HCT116 (cell line): ENCODE measurements around the gene LAD1. TPM values are rescaled to one million over a fixed set of nuclear protein-coding genes. Genes with fewer than 3 reads are reported as not detected.

Experiments
- ATAC-seq: fragments of 200-7000 bp; cut with Tn5 transposase; 2 replicates; pipeline ENCODE4 v1.9.1; 2020; ENCODE audit warnings: mild to moderate bottlenecking, moderate library complexity
- BruUV-seq: library from RNA; stranded (reverse); fragments of 400-500 nt; replicated peaks from 2 replicates; lab custom pipeline; 2021; lab: Mats Ljungman, UMichigan
- CTCF ChIA-PET: fragments of 300-600 bp; sonication (Branson Sonifier 250); formaldehyde crosslinking; loops from one replicate; lab custom pipeline; 2021; ENCODE audit warnings: antibody characterized with exemption; lab: Charles Lee
- POLR2A ChIA-PET: fragments of 300-600, 350-600 bp; sonication (Branson Sonifier 250); formaldehyde crosslinking; loops from one replicate; lab custom pipeline; 2021; ENCODE audit warnings: antibody characterized with exemption; lab: Charles Lee
- RAD21 ChIA-PET, 2 experiments: fragments of 300-600 bp; sonication (Branson Sonifier 250); formaldehyde crosslinking; loops; one replicate each; lab custom pipeline; 2023; ENCODE audit warnings: low total read pairs in 2 of 2; ENCODE audit not compliant: uncharacterized antibody in 2 of 2, unreplicated experiment in 2 of 2, low non-redundant PET in 1 of 2; lab: Charles Lee
- DNase-seq: peaks from one replicate; pipeline ENCODE4 v3.0.0-alpha.2; 2010; ENCODE audit warnings: low read depth, low spot score
- H2AFZ ChIP-seq: fragments of 200-600 bp; shearing (Covaris generic), sonication (generic); 2 replicates; pipeline ENCODE4 v1.6.1; 2017; ENCODE audit warnings: low read depth, mixed run types, mixed read lengths, antibody characterized with exemption, low read length; ENCODE audit not compliant: poor library complexity, severe bottlenecking
- H3K27ac ChIP-seq: 2 replicates; pipeline ENCODE4 v1.5.1; 2012; ENCODE audit warnings: low read depth, low read length
- H3K27me3 ChIP-seq: fragments of 200-600 bp; sonication (generic); 2 replicates; pipeline ENCODE4 v1.6.1; 2016; ENCODE audit warnings: mixed run types, low read length, mixed read lengths; ENCODE audit not compliant: insufficient read depth
- H3K36me3 ChIP-seq, 2 experiments: fragments of 200-500 bp in 1 of 2; fragments of 200-600 bp in 1 of 2; sonication (Bioruptor generic) in 1 of 2; sonication (generic) in 1 of 2; 2 replicates each; pipeline versions ENCODE4 v1.5.1 to v1.6.1; 2014 to 2016; ENCODE audit warnings: low read length in 2 of 2, inconsistent platforms in 1 of 2, mixed read lengths in 1 of 2, mixed run types in 1 of 2; ENCODE audit not compliant: insufficient read depth in 2 of 2, control insufficient read depth in 1 of 2
- H3K4me1 ChIP-seq, 2 experiments: fragments of 200-600 bp in 1 of 2; sonication (generic) in 1 of 2; 2 replicates each; pipeline versions ENCODE4 v1.5.1 to v1.6.1; 2012 to 2017; ENCODE audit warnings: low read length in 2 of 2, inconsistent platforms in 1 of 2, mild to moderate bottlenecking in 1 of 2, mixed read lengths in 1 of 2, mixed run types in 1 of 2, moderate library complexity in 1 of 2; ENCODE audit not compliant: insufficient read depth in 2 of 2, control insufficient read depth in 1 of 2
- H3K4me2 ChIP-seq: fragments of 200-600 bp; sonication (generic); 2 replicates; pipeline ENCODE4 v1.6.1; 2017; ENCODE audit warnings: mixed run types, low read length, mixed read lengths
- H3K4me3 ChIP-seq, 2 experiments: fragments of 200-600 bp in 1 of 2; sonication (generic) in 1 of 2; replicated peaks in 1 of 2; 2 replicates each; pipeline ENCODE4 v1.5.1; 2011 to 2016; ENCODE audit warnings: low read length in 2 of 2, control low read depth in 1 of 2, low read depth in 1 of 2, mild to moderate bottlenecking in 1 of 2, mixed read lengths in 1 of 2, mixed run types in 1 of 2
- H3K79me2 ChIP-seq: fragments of 200-600 bp; sonication (generic); 2 replicates; pipeline ENCODE4 v1.6.1; 2017; ENCODE audit warnings: mild to moderate bottlenecking, mixed run types, low read length, moderate library complexity, mixed read lengths; ENCODE audit not compliant: insufficient read depth
- H3K9ac ChIP-seq: fragments of 200-600 bp; sonication (generic); 2 replicates; pipeline ENCODE4 v1.6.1; 2016; ENCODE audit warnings: low read length, mixed read lengths
- H3K9me2 ChIP-seq: fragments of 200-600 bp; sonication (generic), shearing (Covaris generic); 2 replicates; pipeline ENCODE4 v1.6.1; 2017; ENCODE audit warnings: mixed run types, mild to moderate bottlenecking, moderate library complexity; ENCODE audit not compliant: insufficient read depth
- H3K9me3 ChIP-seq, 2 experiments: fragments of 200-500 bp in 1 of 2; fragments of 200-600 bp in 1 of 2; sonication (Bioruptor generic) in 1 of 2; sonication (generic) in 1 of 2; 2 replicates each; pipeline ENCODE4 v1.6.1; 2014 to 2017; ENCODE audit warnings: low read length in 2 of 2, mixed read lengths in 2 of 2, inconsistent platforms in 1 of 2, low read depth in 1 of 2, mild to moderate bottlenecking in 1 of 2, mixed run types in 1 of 2, moderate library complexity in 1 of 2; ENCODE audit not compliant: control insufficient read depth in 1 of 2, insufficient read depth in 1 of 2
- H4K20me1 ChIP-seq: fragments of 200-600 bp; sonication (generic), shearing (Covaris generic); 2 replicates; pipeline ENCODE4 v1.6.1; 2017; ENCODE audit warnings: mixed run types, mild to moderate bottlenecking, moderate library complexity; ENCODE audit not compliant: insufficient read depth
- CBX3 ChIP-seq: IDR thresholded peaks from 2 replicates; pipeline ENCODE4 v1.6.1; 2012; ENCODE audit warnings: low read depth
- CTCF ChIP-seq, 3 experiments: fragments of 200-600 bp in 1 of 3; sonication (generic) in 1 of 3; IDR thresholded peaks in 2 of 3; conservative IDR thresholded peaks in 1 of 3; 2 replicates each; pipeline ENCODE4 v1.5.1; 2012 to 2017; ENCODE audit warnings: low read depth in 2 of 3, low read length in 2 of 3, antibody characterized with exemption in 1 of 3, borderline replicate concordance in 1 of 3, control low read depth in 1 of 3, mild to moderate bottlenecking in 1 of 3, mixed read lengths in 1 of 3, mixed run types in 1 of 3, moderate library complexity in 1 of 3; ENCODE audit not compliant: insufficient read depth in 1 of 3
- EGR1 ChIP-seq: IDR thresholded peaks from 2 replicates; pipeline ENCODE4 v1.6.1; 2012; ENCODE audit warnings: low read depth
- ELF1 ChIP-seq: IDR thresholded peaks from 2 replicates; pipeline ENCODE4 v1.6.1; 2012; ENCODE audit warnings: low read depth, borderline replicate concordance
- EZH2 ChIP-seq: fragments of 200-600 bp; sonication (generic); IDR thresholded peaks from 2 replicates; pipeline ENCODE4 v1.6.1; 2017; ENCODE audit warnings: antibody characterized with exemption, mixed run types
- JUND ChIP-seq: IDR thresholded peaks from 2 replicates; pipeline ENCODE4 v1.6.1; 2012
- MAX ChIP-seq: IDR thresholded peaks from 2 replicates; pipeline ENCODE4 v1.6.1; 2012
- POLR2A ChIP-seq: IDR thresholded peaks from 2 replicates; pipeline ENCODE4 v1.7.0; 2011; ENCODE audit warnings: borderline replicate concordance; ENCODE audit not compliant: insufficient read depth, insufficient read length; ENCODE audit errors: extremely low read depth
- POLR2AphosphoS5 ChIP-seq: IDR thresholded peaks from 2 replicates; pipeline ENCODE4 v1.6.1; 2011; ENCODE audit warnings: mild to moderate bottlenecking, low read depth, low read length, moderate library complexity
- SIN3A ChIP-seq: IDR thresholded peaks from 2 replicates; pipeline ENCODE4 v1.6.1; 2012; ENCODE audit warnings: low read depth
- TCF7L2 ChIP-seq: IDR thresholded peaks from 2 replicates; pipeline ENCODE4 v1.7.0; 2011; ENCODE audit warnings: borderline replicate concordance, inconsistent platforms; ENCODE audit not compliant: insufficient read depth, insufficient read length; ENCODE audit errors: extremely low read depth
- intact Hi-C: fragments of 100-400 bp; cut with micrococcal nuclease; formaldehyde crosslinking; loops from 2 replicates; pipeline ENCODE4 v1.10.0; 2022
- total RNA-seq: library from RNA; stranded (reverse); gene quantifications from one replicate; pipeline ENCODE4 v1.2.1, GENCODE V29; 2021; ENCODE audit not compliant: unreplicated experiment

LAD1 gene
- total RNA-seq, 1 experiment from 2014 or later: 56.1 TPM

- RAD21 ChIA-PET: interaction anchor here (0.7 to 1.2 kb wide), 2 partner anchors 15 to 85 kb away, joined by 3 to 4 read pairs; no protein-coding TSS in a partner anchor
- peaks cover 2 to 15% of the 10 kb centered on the region in 2 experiments; a peak in 3 of 4 replicates for H3K4me1 ChIP-seq
- peak; percentile 2; the same call in 1 of the 2 replicates for ATAC-seq
- DNase-seq: no peak
- no peaks in the 10 kb centered on the region for H3K79me2 ChIP-seq
- intact Hi-C loops: no loop called here
- POLR2A ChIA-PET: no interaction called here
- no peak overlapping the region for H3K4me3 ChIP-seq
- peak overlapping the region; percentile 29; the same call in 1 of the 2 replicates for H3K4me2 ChIP-seq
- H4K20me1 ChIP-seq: no peaks in the 10 kb centered on the region
- H3K9me3 ChIP-seq: no peaks in the 10 kb centered on the region
- peaks cover 12% of the 10 kb centered on the region; the same call in 1 of the 2 replicates for H3K27me3 ChIP-seq
- no TSS peak for BruUV-seq
- no peak for TF ChIP-seq ELF1
- TF ChIP-seq MAX: no peak
- TF ChIP-seq SIN3A: no peak
- no peaks in the 10 kb centered on the region for H3K36me3 ChIP-seq
- no peak overlapping the region for H3K9ac ChIP-seq
- no peak overlapping the region for H2AFZ ChIP-seq
- H3K27ac ChIP-seq: no peak overlapping the region
- no peaks in the 10 kb centered on the region for H3K9me2 ChIP-seq
- CTCF ChIA-PET: interaction anchor here (0.6 to 3.8 kb wide), 29 partner anchors 8 to 221 kb away, joined by 3 to 31 read pairs (median 5); no protein-coding TSS in a partner anchor
Observed at GRCh38 chr1:201347498-201348210, 51.5 kb downstream of the LAD1 start.

GRCh38 chr1:201346987-201347386, 52.1 kb downstream of the LAD1 start:
- no peaks in the 10 kb centered on the region for H4K20me1 ChIP-seq
- no peak overlapping the region for H3K27ac ChIP-seq
- peak overlapping the region; percentile 53 for H3K4me2 ChIP-seq
- no peaks in the 10 kb centered on the region for H3K9me2 ChIP-seq
- RAD21 ChIA-PET: interaction anchor here (0.7 to 1.2 kb wide), 2 partner anchors 16 to 86 kb away, joined by 3 to 4 read pairs; no protein-coding TSS in a partner anchor
- DNase-seq (no peak), ATAC-seq (no peak)
- intact Hi-C loops: loop anchor here (1.0 kb wide), 1 partner anchor 93 kb away; no protein-coding TSS in a partner anchor
- peaks cover 2 to 15% of the 10 kb centered on the region in 2 experiments; a peak in 3 of 4 replicates for H3K4me1 ChIP-seq
- no peak overlapping the region for H3K9ac ChIP-seq
- H2AFZ ChIP-seq: no peak overlapping the region
- peaks cover 9% of the 10 kb centered on the region; the same call in 1 of the 2 replicates for H3K27me3 ChIP-seq
- H3K9me3 ChIP-seq: peaks cover 0 to 3% of the 10 kb centered on the region in 2 experiments; a peak in 1 of 4 replicates
- H3K36me3 ChIP-seq: no peaks in the 10 kb centered on the region
- TF ChIP-seq POLR2A (no peak), SIN3A (no peak), POLR2AphosphoS5 (no peak), TCF7L2 (no peak), CBX3 (no peak), ELF1 (no peak), CTCF (IDR thresholded peaks at IDR 0.05 in 2 of 3, conservative IDR thresholded peaks at IDR 0.05 in 1 of 3; ENCODE audit: borderline replicate concordance in 1 of 3, insufficient read depth in 1 of 3, low read depth in 2 of 3, low read length in 2 of 3) (no peak), EZH2 (no peak), EGR1 (no peak), JUND (no peak)
- POLR2A ChIA-PET: no interaction called here
- no peaks in the 10 kb centered on the region for H3K79me2 ChIP-seq
- H3K4me3 ChIP-seq: no peak overlapping the region
- CTCF ChIA-PET: interaction anchor here (0.6 to 3.8 kb wide), 17 partner anchors 10 to 134 kb away, joined by 3 to 31 read pairs (median 4); no protein-coding TSS in a partner anchor
- BruUV-seq: no TSS peak
